C4-2B (cell line): ENCODE results near the gene PEX5L.

Experiments
- ZFX ChIP-seq: fragments of 450-650 bp; IDR thresholded peaks from 2 replicates; pipeline ENCODE4 v1.6.1; 2017
- TF ChIP-seq, protein P1 (sequence below): fragments of 450-650 bp; conservative IDR thresholded peaks from 2 replicates; pipeline ENCODE4 v1.5.1; 2017; ENCODE audit warnings: mild to moderate bottlenecking

DNA sequence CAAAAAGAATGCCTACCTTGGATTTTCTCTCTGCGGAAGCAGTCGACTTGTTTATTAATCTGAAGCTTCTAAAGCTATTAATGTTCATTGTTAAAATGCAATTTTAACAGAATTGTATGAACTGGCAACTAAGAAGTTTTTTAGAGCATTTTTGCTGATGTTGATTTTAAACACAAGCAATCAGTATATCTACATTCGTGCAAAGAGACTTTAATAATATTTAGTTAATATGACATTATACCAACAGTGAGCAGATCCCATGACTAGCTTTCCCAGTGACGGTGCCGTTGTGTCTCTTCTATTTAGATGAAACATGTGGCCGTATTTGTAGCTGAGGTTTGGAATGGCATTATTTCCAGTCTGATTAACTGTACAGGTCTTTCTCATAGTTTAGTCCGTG lies 88.0 kb downstream of the PEX5L start:
- TF ChIP-seq, protein P1, sequence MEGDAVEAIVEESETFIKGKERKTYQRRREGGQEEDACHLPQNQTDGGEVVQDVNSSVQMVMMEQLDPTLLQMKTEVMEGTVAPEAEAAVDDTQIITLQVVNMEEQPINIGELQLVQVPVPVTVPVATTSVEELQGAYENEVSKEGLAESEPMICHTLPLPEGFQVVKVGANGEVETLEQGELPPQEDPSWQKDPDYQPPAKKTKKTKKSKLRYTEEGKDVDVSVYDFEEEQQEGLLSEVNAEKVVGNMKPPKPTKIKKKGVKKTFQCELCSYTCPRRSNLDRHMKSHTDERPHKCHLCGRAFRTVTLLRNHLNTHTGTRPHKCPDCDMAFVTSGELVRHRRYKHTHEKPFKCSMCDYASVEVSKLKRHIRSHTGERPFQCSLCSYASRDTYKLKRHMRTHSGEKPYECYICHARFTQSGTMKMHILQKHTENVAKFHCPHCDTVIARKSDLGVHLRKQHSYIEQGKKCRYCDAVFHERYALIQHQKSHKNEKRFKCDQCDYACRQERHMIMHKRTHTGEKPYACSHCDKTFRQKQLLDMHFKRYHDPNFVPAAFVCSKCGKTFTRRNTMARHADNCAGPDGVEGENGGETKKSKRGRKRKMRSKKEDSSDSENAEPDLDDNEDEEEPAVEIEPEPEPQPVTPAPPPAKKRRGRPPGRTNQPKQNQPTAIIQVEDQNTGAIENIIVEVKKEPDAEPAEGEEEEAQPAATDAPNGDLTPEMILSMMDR = no peak
- TF ChIP-seq ZFX = no peak
